Caco-2 (cell line): ENCODE results near the gene SLC24A4. TPM values are rescaled to one million over a fixed set of nuclear protein-coding genes. Genes with fewer than 3 reads are reported as not detected.

Source experiments
- Bru-seq: library from RNA; stranded (reverse); fragments of 400-500 nt; gene quantifications from one replicate; lab custom pipeline; 2021; lab: Mats Ljungman, UMichigan
- BruChase-seq, 2 experiments: library from RNA; stranded (reverse); fragments of 400-500 nt; gene quantifications; one replicate each; lab custom pipeline; 2021; lab: Mats Ljungman, UMichigan
- BruUV-seq: library from RNA; stranded (reverse); fragments of 400-500 nt; replicated peaks from 2 replicates; lab custom pipeline; 2021; lab: Mats Ljungman, UMichigan
- CTCF ChIA-PET: fragments of 300-600 bp; sonication (Branson Sonifier 250); formaldehyde crosslinking; loops from one replicate; lab custom pipeline; 2022; ENCODE audit warnings: antibody characterized with exemption; lab: Charles Lee
- POLR2A ChIA-PET: fragments of 300-600 bp; sonication (Branson Sonifier 250); formaldehyde crosslinking; loops from one replicate; lab custom pipeline; 2022; ENCODE audit warnings: antibody characterized with exemption; lab: Charles Lee
- DNase-seq, 2 experiments: peaks; one replicate each; pipeline versions ENCODE4 v3.0.0 to v3.0.0-alpha.2; 2020 to 2022
- H3K27me3 ChIP-seq: replicated peaks from 2 replicates; pipeline ENCODE4 v1.6.0; 2011; ENCODE audit warnings: low read length; ENCODE audit not compliant: control insufficient read depth, insufficient read depth
- H3K36me3 ChIP-seq: 2 replicates; pipeline ENCODE4 v1.5.1; 2011; ENCODE audit warnings: low read length; ENCODE audit not compliant: control insufficient read depth, insufficient read depth
- H3K4me1 ChIP-seq: fragments of 250-450 bp; sonication (Bioruptor Pico); 2 replicates; pipeline ENCODE4 v1.5.1; 2020; ENCODE audit warnings: mild to moderate bottlenecking
- H3K4me3 ChIP-seq: 2 replicates; pipeline ENCODE4 v1.5.1; 2011; ENCODE audit warnings: low read depth, mild to moderate bottlenecking, control low read depth, low read length
- H3K9me3 ChIP-seq: fragments of 250-450 bp; sonication (Bioruptor Pico); 2 replicates; pipeline ENCODE4 v1.5.1; 2020; ENCODE audit warnings: mild to moderate bottlenecking, moderate library complexity
- H3K27ac Mint-ChIP-seq: one replicate; pipeline ENCODE4 v1.8.0; 2022; ENCODE audit warnings: mixed read lengths; ENCODE audit not compliant: unreplicated experiment
- H3K27me3 Mint-ChIP-seq: one replicate; pipeline ENCODE4 v1.8.0; 2022; ENCODE audit warnings: mixed read lengths; ENCODE audit not compliant: insufficient read depth, unreplicated experiment
- H3K36me3 Mint-ChIP-seq: one replicate; pipeline ENCODE4 v1.8.0; 2022; ENCODE audit warnings: mild to moderate bottlenecking, mixed read lengths; ENCODE audit not compliant: insufficient read depth, unreplicated experiment
- H3K4me1 Mint-ChIP-seq: one replicate; pipeline ENCODE4 v1.8.0; 2022; ENCODE audit warnings: low read depth, mixed read lengths; ENCODE audit not compliant: unreplicated experiment
- H3K4me3 Mint-ChIP-seq: one replicate; pipeline ENCODE4 v1.8.0; 2022; ENCODE audit warnings: mild to moderate bottlenecking, moderate library complexity, mixed read lengths; ENCODE audit not compliant: unreplicated experiment
- H3K9me3 Mint-ChIP-seq: one replicate; pipeline ENCODE4 v1.8.0; 2022; ENCODE audit warnings: mixed read lengths; ENCODE audit not compliant: unreplicated experiment
- intact Hi-C: fragments of 100-400 bp; cut with micrococcal nuclease; formaldehyde crosslinking; loops from one replicate; pipeline ENCODE4 v1.10.0; 2022; ENCODE audit not compliant: unreplicated experiment
- long read RNA-seq: library from polyadenylated mRNA; stranded (forward); transcript quantifications from one replicate; pipeline ENCODE4 v2.0.0, GENCODE V29; 2022
- total RNA-seq: library from RNA; stranded (reverse); gene quantifications from 2 replicates; pipeline ENCODE4 v1.2.3, GENCODE V29; 2022
- TF ChIP-seq, protein P1 (sequence below), 2 experiments: fragments of 200-600 bp in 1 of 2; IDR thresholded peaks; 1 replicate in 1 of 2; 2 replicates in 1 of 2; pipeline versions ENCODE4 v1.5.1 to v1.8.0; 2011 to 2022; ENCODE audit warnings: antibody characterized with exemption in 1 of 2, control low read depth in 1 of 2, inconsistent platforms in 1 of 2, low read depth in 1 of 2, low read length in 1 of 2, mild to moderate bottlenecking in 1 of 2, moderate library complexity in 1 of 2; ENCODE audit not compliant: insufficient read depth in 1 of 2, severe bottlenecking in 1 of 2, unreplicated experiment in 1 of 2

Gene SLC24A4, protein sequence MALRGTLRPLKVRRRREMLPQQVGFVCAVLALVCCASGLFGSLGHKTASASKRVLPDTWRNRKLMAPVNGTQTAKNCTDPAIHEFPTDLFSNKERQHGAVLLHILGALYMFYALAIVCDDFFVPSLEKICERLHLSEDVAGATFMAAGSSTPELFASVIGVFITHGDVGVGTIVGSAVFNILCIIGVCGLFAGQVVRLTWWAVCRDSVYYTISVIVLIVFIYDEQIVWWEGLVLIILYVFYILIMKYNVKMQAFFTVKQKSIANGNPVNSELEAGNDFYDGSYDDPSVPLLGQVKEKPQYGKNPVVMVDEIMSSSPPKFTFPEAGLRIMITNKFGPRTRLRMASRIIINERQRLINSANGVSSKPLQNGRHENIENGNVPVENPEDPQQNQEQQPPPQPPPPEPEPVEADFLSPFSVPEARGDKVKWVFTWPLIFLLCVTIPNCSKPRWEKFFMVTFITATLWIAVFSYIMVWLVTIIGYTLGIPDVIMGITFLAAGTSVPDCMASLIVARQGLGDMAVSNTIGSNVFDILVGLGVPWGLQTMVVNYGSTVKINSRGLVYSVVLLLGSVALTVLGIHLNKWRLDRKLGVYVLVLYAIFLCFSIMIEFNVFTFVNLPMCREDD
- total RNA-seq: not detected in 2 replicates
- percentile 1 among the genes with signal in this experiment for Bru-seq, nascent RNA
- BruChase-seq, experiment 1, labeled RNA remaining after a 2-hour chase: percentile 1 among the genes with signal in this experiment
- BruChase-seq, experiment 2, labeled RNA remaining after a 6-hour chase: percentile 0 among the genes with signal in this experiment
- long read RNA-seq: 0 reads

DNA sequence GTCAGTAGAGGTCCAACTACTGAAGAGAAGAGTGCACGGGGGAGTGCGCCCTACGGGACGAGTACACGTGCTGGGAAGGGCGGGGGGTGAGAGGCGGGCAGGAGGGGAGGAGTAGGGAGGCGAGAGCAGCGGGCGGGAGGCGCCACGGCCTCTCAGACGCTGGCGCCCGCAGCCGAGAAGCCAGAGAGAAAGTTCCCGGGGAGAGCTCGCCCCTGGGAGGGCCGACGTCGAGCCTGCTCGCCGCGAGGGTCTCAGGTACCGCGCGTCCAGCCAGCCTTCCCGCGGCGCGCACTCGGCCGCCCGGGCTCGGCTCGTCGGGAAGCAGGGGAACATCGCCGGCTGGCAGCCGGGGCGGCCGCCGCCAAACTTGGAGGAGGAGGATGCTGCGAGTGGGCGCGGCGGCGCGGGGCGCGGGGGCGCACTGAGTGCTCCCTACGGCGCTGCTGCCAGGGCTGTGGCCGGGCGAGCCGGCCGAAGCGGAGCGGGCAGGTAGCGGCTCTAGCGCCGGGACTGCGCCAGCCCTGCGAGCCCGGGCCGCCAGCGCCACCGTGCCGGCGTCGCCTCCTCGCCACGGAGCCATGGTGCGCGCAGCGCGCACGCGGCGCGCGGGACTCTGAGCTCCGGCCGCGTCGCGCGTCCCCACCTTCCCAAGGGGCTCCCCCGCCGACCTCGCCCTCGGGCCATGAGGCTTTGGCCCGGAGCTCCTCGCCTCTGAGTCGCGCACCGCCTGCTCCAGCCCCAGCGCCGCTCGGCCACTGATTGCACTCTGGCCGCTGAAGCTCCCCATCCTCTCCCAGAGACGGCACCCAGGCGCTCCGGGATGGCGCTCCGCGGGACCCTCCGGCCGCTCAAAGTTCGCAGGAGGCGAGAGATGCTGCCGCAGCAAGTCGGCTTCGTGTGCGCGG lies at the start of gene SLC24A4:
TSS of gene SLC24A4 (plus strand) at position 155 of the 905 bp plus-strand sequence. CDS start at position 821, 666 bp downstream.
- TF ChIP-seq, protein P1, sequence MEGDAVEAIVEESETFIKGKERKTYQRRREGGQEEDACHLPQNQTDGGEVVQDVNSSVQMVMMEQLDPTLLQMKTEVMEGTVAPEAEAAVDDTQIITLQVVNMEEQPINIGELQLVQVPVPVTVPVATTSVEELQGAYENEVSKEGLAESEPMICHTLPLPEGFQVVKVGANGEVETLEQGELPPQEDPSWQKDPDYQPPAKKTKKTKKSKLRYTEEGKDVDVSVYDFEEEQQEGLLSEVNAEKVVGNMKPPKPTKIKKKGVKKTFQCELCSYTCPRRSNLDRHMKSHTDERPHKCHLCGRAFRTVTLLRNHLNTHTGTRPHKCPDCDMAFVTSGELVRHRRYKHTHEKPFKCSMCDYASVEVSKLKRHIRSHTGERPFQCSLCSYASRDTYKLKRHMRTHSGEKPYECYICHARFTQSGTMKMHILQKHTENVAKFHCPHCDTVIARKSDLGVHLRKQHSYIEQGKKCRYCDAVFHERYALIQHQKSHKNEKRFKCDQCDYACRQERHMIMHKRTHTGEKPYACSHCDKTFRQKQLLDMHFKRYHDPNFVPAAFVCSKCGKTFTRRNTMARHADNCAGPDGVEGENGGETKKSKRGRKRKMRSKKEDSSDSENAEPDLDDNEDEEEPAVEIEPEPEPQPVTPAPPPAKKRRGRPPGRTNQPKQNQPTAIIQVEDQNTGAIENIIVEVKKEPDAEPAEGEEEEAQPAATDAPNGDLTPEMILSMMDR (IDR thresholded peaks at IDR 0.05; ENCODE audit: insufficient read depth in 1 of 2, low read depth in 1 of 2, low read length in 1 of 2, severe bottlenecking in 1 of 2, unreplicated experiment in 1 of 2): no peak
- Histone ChIP-seq H3K4me3 (no peak within 1 kb of the TSS), H3K27me3 (no peaks in the 10 kb centered on the region), H3K4me1 (no peaks in the 10 kb centered on the region), H3K9me3 (no peaks in the 10 kb centered on the region), H3K36me3 (no peaks in the 10 kb centered on the region)
- H3K27ac Mint-ChIP-seq: no peak within 1 kb of the TSS
- ChIA-PET CTCF (no interaction called here), POLR2A (no interaction called here)
- DNase-seq: no peak
- intact Hi-C loops: no loop called here
- H3K4me1 Mint-ChIP-seq: no peaks in the 10 kb centered on the region
- H3K9me3 Mint-ChIP-seq: peaks cover 6% of the 10 kb centered on the region
- no peaks in the 10 kb centered on the region for H3K36me3 Mint-ChIP-seq
- no TSS peak for BruUV-seq
- H3K27me3 Mint-ChIP-seq: peaks cover 17% of the 10 kb centered on the region
- H3K4me3 Mint-ChIP-seq: no peak within 1 kb of the TSS

DNA sequence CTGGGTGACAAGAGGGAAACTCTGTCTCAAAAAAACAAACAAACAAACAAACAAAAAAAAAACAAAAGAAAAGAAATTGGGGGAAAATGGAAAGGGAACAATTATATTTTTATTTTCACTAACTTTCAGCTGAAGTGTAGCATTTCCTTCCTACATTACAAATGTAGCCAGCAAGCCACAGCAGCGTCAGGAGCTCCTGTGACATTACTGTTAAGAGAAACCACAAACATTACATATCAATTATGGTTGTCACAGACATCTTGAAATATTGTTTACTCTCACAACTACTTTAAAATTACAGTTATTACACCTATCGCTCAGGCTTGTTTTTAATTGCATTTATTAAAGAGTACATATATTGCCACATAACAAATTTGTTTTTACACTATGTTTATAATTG lies 49.8 kb upstream of the SLC24A4 start:
- no TSS peak for BruUV-seq
- TF ChIP-seq, protein P1 (IDR thresholded peaks at IDR 0.05; ENCODE audit: insufficient read depth in 1 of 2, low read depth in 1 of 2, low read length in 1 of 2, severe bottlenecking in 1 of 2, unreplicated experiment in 1 of 2): no peak
- Mint-ChIP-seq H3K27me3 (peaks cover 38% of the 10 kb centered on the region), H3K4me1 (no peaks in the 10 kb centered on the region), H3K36me3 (no peaks in the 10 kb centered on the region), H3K4me3 (no peak overlapping the region), H3K27ac (no peak overlapping the region), H3K9me3 (no peaks in the 10 kb centered on the region)
- ChIA-PET CTCF (no interaction called here), POLR2A (no interaction called here)
- Histone ChIP-seq H3K4me1 (no peaks in the 10 kb centered on the region), H3K36me3 (no peaks in the 10 kb centered on the region), H3K27me3 (no peaks in the 10 kb centered on the region; the same call in 1 of the 2 replicates), H3K4me3 (no peak overlapping the region), H3K9me3 (no peaks in the 10 kb centered on the region)
- DNase-seq: no peak
- intact Hi-C loops: no loop called here
